ENCODE data around the gene KIAA1328.

Gene KIAA1328

DNA sequence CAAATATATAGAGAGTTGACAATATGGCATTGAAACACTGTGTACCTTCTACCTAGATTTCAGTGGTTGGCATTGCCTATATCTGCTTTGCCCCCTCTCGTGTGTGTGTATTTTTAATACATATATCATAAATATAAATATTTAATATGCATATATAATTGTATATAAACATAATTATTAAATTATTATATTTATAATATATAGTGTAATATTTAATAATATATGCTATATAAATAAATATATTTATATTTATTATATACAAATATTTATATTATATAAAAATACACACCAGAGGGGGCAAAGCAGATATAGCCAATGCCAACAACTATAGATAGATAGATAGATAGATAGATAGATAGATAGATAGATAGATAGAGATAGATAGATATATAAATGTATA is 124.1 kb downstream of the KIAA1328 start:
- DNase-seq (ENCODE audit: low spot score): no peak

- DNase-seq (ENCODE audit: low spot score): no peak
Measured at GRCh38 chr18:36960038-36960437, 131.1 kb downstream of the KIAA1328 start.

DNA sequence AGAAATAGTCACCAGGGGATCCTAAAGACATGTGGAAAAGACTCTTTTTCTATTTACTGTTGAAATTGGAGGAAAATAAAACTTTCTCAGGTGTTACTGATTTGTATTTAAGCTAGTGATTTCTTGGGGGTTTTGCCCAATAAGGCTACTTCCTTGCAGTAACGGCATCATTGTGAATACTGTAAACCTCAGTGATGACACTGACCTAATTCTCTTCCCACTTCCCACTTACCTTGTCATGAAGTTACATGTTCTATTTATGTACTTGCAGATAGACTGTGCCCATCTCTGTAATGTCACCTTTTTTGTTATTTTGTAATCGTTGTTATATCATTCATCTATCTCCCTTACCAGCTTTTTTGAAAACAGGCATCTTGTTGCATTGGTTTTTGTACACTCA is 134.5 kb downstream of the KIAA1328 start:
- no peak for DNase-seq (ENCODE audit: low spot score)

- no peak for DNase-seq (ENCODE audit: low spot score)
Measured at GRCh38 chr18:36974686-36975085, 145.8 kb downstream of the KIAA1328 start.

- no peak for DNase-seq (ENCODE audit: low spot score)
Measured at GRCh38 chr18:36977121-36977520, 148.2 kb downstream of the KIAA1328 start.

DNA sequence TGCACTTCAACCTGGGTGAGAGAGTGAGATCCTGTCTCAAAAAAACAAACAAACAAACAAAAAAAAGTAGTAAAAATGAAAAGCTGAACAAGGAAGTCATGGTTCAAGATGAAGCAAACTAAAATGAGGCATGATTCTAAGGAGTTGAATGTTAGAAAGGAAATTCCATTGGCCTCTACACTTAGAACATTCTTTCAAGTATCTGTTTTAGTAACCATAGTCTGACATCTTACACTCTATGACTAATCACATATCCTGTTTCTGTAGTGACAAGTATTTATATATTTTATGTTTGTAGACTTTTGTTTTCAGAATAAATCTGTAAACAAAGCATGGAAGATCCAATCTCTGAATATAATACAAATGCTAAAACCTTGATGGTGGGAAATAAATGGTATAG is 164.1 kb downstream of the KIAA1328 start:
- no peak for DNase-seq (ENCODE audit: low spot score)

- DNase-seq (ENCODE audit: low spot score): no peak
Measured at GRCh38 chr18:37006742-37007141, 177.8 kb downstream of the KIAA1328 start.

- DNase-seq (ENCODE audit: low spot score): no peak
Measured at GRCh38 chr18:37012452-37012851, 183.5 kb downstream of the KIAA1328 start.

- peak; percentile 4 for DNase-seq (ENCODE audit: low spot score)
Measured at GRCh38 chr18:37019157-37019827, 190.4 kb downstream of the KIAA1328 start.

GRCh38 chr18:37033419-37033818 is 204.5 kb downstream of the KIAA1328 start:
- DNase-seq (ENCODE audit: low spot score): no peak

GRCh38 chr18:37042381-37042780 is 213.5 kb downstream of the KIAA1328 start:
- DNase-seq (ENCODE audit: low spot score): no peak

- no peak for DNase-seq (ENCODE audit: low spot score)
Measured at GRCh38 chr18:37055137-37055802, 226.3 kb downstream of the KIAA1328 start.

DNA sequence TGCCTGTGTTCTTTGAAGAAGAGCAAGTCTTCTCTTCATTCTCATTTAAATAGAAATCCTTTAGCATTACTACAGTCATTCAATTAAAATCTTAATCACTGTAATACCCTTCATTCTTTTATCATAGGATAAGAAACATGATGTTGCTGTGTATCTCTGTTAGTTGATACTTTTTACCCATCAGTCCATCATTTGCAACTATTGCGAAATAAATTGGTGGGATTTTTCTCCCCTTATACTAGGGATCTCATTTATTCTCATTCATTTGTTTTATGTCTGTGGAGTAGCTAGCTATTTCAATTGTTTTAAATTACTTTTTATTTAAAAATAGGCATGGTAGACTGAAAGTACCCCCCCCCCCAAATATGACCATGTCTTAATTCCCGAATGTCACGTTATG is 235.3 kb downstream of the KIAA1328 start:
- DNase-seq (ENCODE audit: low spot score): no peak

DNA sequence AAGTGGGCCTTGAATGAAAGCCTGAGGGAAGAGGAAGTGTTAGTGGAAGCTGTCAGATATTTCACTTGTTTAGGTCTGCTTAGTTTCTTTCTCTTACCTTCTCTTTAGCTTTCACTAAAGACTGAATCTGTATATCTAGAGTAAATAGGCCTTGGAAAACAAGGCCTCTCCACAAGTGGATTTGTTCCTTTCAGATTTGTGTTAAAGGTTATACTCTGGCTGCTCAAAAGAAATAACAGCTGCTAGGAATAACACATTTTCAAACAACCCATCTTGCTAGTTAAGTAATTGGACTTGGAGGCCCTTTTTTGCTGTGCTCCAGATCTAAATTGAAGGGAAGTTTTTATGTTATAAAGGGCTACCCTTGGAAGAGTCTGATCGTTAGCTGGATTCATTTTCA is 236.3 kb downstream of the KIAA1328 start:
- no peak for DNase-seq (ENCODE audit: low spot score)

GRCh38 chr18:37084912-37085311 is 256.0 kb downstream of the KIAA1328 start:
- DNase-seq (ENCODE audit: low spot score): no peak

GRCh38 chr18:37085362-37085761 is 256.4 kb downstream of the KIAA1328 start:
- no peak for DNase-seq (ENCODE audit: low spot score)

DNA sequence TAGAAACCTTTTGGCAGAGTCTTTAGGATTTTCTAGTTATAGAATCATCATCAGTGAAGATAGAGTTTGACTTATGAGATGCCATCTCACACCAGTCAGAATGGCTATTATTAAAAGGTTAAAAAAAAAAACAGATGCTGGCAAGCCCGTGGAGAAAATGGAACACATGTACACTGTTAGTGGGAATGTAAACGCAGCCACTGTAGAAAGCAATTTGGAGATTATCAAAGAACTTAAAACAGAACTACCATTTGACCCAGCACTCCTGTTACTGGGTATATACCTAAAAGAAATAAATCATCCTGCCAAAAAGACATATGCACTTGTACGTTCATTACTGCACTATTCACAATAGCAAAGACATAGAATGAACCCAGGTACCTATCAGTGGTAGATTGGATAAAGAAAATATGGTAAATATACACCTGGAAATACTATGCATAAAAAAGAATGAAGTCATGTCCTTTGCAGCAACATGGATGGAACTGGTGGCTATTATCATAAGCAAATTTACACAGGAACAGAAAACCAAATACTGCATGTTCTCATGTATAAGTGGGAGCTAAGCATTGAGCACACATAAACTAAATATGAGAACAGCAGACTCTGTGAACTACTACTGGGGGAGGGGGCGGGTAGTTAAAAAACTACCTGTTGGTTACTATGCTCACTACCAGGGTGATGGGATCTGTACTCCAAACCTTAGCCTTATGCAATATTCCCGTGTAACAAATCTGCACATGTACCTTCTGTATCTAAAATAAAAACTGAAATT is 279.0 kb downstream of the KIAA1328 start:
- no peak for DNase-seq (ENCODE audit: low spot score)

DNA sequence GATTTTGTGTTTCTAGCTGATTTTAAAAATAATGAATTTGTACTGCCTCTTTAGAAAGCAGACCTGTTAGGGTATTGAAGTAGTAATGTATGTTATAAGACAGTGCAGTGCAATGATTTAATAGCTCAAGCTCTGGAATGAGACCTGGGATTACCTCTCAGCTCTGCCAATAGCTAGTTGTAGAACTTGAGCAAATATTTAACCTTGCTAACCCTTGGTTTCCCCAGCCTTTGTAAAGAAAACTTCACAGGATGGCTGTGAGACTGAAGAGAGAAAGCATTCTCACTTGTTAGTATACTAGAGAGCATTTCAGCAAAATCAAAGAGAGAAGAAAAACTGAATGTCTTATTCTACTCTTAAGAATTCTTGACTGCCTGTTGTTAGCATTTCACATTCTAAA is 293.9 kb downstream of the KIAA1328 start:
- DNase-seq (ENCODE audit: low spot score): no peak

DNA sequence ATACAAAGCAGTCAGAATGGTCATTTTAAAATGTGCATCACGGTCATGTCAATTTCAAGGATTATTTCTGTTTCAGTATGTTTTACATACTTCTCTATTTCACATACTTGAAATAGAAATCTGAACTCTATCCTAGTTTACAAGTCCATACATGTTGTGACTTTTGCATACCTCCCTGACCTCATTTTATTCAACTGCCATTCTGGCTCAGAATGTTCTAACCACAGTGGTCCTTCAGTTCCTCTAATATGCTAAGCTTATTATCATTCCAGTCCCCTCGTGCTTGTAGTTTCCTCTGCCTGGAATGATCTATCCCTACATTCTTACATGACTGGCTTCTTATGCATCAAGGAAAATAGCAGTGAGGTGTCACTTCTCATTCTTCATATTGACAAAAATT is 295.6 kb downstream of the KIAA1328 start:
- no peak for DNase-seq (ENCODE audit: low spot score)

DNA sequence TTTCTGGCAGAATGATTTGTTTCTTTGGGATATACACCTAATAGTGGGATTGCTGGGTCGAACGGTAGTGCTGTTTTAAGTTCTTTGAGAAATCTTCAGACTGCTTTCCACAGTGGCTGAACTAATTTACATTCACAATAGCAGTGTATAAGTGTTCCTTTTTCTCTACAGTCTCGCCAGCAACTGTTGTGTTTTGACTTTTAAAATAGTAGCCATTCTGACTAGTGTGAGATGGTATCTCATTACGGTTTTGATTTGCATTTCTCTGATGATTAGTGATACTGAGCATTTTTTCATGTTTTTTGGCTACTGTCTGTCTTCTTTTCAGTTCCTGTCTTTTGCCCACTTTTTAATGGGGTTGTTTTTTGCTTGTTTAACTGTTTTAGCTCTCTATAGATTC is 306.2 kb downstream of the KIAA1328 start:
- no peak for DNase-seq (ENCODE audit: low spot score)

- DNase-seq (ENCODE audit: low spot score): no peak
Measured at GRCh38 chr18:37138456-37138855, 309.5 kb downstream of the KIAA1328 start.

GRCh38 chr18:37139876-37140275 is 310.9 kb downstream of the KIAA1328 start:
- DNase-seq (ENCODE audit: low spot score): no peak

- DNase-seq (ENCODE audit: low spot score): no peak
Measured at GRCh38 chr18:37144921-37145320, 316.0 kb downstream of the KIAA1328 start.

Data from HuH-7.5 (cell line).